ENCODE results near the gene CYTH2. TPM values are rescaled to one million over a fixed set of nuclear protein-coding genes. Genes with fewer than 3 reads are reported as not detected.

CYTH2 gene
- total RNA-seq, 1 experiment from 2014 or later: 103 TPM

DNA sequence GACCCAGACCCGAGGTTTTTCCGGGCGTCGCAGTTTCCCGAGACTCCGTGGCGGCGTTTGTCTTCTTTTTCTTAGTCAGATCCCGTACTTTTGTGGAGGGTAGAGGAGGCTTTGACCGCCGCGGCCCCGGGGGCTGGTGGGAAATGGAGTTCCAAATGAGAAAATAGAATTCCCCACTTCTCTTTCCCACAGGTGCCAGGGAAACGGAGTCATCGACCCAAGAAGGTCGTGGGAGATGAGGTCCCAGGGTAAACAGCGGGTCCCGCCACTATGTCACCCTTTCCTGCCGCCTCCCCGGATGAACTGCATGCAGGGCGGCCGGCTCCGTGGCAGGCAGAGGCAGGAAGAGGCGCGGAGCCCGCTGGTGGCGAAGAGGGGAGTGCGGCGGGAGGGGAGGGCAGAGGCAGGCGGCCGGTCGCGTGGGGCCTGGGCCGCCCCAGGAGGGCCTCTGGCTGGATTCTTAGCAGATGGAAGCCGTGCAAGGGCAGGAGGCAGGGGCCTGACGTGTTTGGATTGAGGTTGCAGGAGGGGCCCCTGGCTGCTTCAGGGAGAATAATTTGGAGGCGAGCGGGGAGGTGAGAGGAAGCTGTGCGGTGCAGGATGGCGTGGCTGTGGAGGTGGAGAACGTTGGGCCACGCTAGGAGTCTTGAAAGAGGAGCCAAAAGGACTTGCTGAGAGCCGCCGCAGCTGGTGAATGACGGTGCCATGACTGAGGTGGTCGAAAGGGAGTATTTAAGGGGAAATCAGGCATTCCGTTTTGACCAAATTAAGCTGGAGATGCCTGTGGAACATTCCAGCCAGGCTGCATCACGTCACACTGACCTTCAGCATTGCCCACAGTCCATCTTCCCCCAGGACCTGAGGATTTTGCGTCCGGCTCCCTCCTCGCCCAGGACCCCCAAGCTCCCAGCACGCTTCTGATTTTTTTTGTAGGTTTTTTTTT lies 11.7 kb downstream of the CYTH2 start:
- no peak for DNase-seq
- no peak overlapping the region for H2BK5ac ChIP-seq (ENCODE audit: insufficient read length, low read length)

More for the DNA sequence above, 11.7 kb downstream of the CYTH2 start:
- peaks cover 3 to 13% of the 10 kb centered on the region in 2 experiments; a peak in 3 of 4 replicates for H3K4me1 Mint-ChIP-seq
- Histone ChIP-seq H3K79me1 (ENCODE audit: insufficient read depth, low read depth, low read length, poor library complexity, severe bottlenecking) (no peaks in the 10 kb centered on the region), H3K23ac (ENCODE audit: insufficient read length, low read depth, low read length) (no peak overlapping the region), H2BK120ac (ENCODE audit: low read depth, low read length, poor library complexity, severe bottlenecking) (no peak overlapping the region), H3K4me2 (ENCODE audit: insufficient read depth, insufficient read length, low read length) (no peak overlapping the region), H4K91ac (ENCODE audit: insufficient read length, low read depth, low read length) (no peak overlapping the region), H4K8ac (replicated peaks; ENCODE audit: insufficient read length, low read depth, low read length) (no peak overlapping the region), H3K4ac (ENCODE audit: low read depth, low read length) (no peak overlapping the region), H4K5ac (ENCODE audit: insufficient read length, low read depth, low read length) (no peak overlapping the region), H3K27me3 (ENCODE audit: insufficient read depth, low read length) (no peaks in the 10 kb centered on the region), H3K4me1 (ENCODE audit: insufficient read depth, low read length) (no peaks in the 10 kb centered on the region), H3K56ac (ENCODE audit: insufficient read length, low read depth, low read length) (no peak overlapping the region), H2AFZ (ENCODE audit: low read length) (no peak overlapping the region), H3K9me3 (ENCODE audit: control insufficient read depth, low read depth, low read length) (no peaks in the 10 kb centered on the region), H3K79me2 (ENCODE audit: insufficient read depth, low read length) (no peaks in the 10 kb centered on the region), H2BK12ac (ENCODE audit: insufficient read length, low read depth, low read length) (no peak overlapping the region), H2AK5ac (ENCODE audit: insufficient read length, low read length) (no peak overlapping the region), H2BK20ac (ENCODE audit: low read depth, low read length, poor library complexity, severe bottlenecking) (no peak overlapping the region), H3K23me2 (ENCODE audit: insufficient read length, low read depth, low read length, poor library complexity, severe bottlenecking) (no peaks in the 10 kb centered on the region), H3K14ac (ENCODE audit: insufficient read depth, low read length) (no peak overlapping the region), H2BK15ac (ENCODE audit: low read depth, low read length) (no peak overlapping the region), H3T11ph (ENCODE audit: low read length) (no peak overlapping the region), H3K18ac (ENCODE audit: insufficient read length, low read depth, low read length) (no peak overlapping the region), H3K9ac (ENCODE audit: extremely low read depth, insufficient read length, low read length) (no peak overlapping the region), H4K20me1 (ENCODE audit: control insufficient read depth, insufficient read depth, insufficient read length) (no peaks in the 10 kb centered on the region), H3K27ac (ENCODE audit: insufficient read length, low read depth, low read length) (no peak overlapping the region)
- H3K4me3 Mint-ChIP-seq: 0 out of 5 replicates have a peak overlapping the region, but pooled peaks of 1 of the 2 experiments have one; percentile 26
- peak overlapping the region in 1 of 3 experiments; percentile 84; a peak in 1 of 7 replicates for H3K27ac Mint-ChIP-seq
- peaks cover 3% of the 10 kb centered on the region; the same call in 1 of the 2 replicates for H3K27me3 Mint-ChIP-seq (ENCODE audit: low read depth)
- no peaks in the 10 kb centered on the region for H3K9me3 Mint-ChIP-seq
- TF ChIP-seq, protein P1, sequence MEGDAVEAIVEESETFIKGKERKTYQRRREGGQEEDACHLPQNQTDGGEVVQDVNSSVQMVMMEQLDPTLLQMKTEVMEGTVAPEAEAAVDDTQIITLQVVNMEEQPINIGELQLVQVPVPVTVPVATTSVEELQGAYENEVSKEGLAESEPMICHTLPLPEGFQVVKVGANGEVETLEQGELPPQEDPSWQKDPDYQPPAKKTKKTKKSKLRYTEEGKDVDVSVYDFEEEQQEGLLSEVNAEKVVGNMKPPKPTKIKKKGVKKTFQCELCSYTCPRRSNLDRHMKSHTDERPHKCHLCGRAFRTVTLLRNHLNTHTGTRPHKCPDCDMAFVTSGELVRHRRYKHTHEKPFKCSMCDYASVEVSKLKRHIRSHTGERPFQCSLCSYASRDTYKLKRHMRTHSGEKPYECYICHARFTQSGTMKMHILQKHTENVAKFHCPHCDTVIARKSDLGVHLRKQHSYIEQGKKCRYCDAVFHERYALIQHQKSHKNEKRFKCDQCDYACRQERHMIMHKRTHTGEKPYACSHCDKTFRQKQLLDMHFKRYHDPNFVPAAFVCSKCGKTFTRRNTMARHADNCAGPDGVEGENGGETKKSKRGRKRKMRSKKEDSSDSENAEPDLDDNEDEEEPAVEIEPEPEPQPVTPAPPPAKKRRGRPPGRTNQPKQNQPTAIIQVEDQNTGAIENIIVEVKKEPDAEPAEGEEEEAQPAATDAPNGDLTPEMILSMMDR (conservative IDR thresholded peaks at IDR 0.05): no peak
- H3K36me3 Mint-ChIP-seq (ENCODE audit: insufficient read depth in 1 of 3, low read depth in 3 of 3): peaks cover 17 to 59% (median 42%) of the 10 kb centered on the region in 3 experiments
- WGBS (ENCODE audit: extremely low coverage, insufficient read length, low lambda C conversion rate): no CpG with 5 or more reads among the region's 52 CpGs
